HepG2 (cell line): ENCODE data around the gene NT5C3B. TPM values are rescaled to one million over a fixed set of nuclear protein-coding genes. Genes with fewer than 3 reads are reported as not detected.
A peak's percentile ranks its signal among the peaks of the same experiment; 100 is the strongest.

Experiments
- AGO2 ChIP-seq: fragments of 200-400 bp; formaldehyde crosslinking; optimal IDR thresholded peaks from 2 replicates; pipeline ENCODE3; 2017; ENCODE audit warnings: mild to moderate bottlenecking, low read depth, low read length, moderate library complexity
- CHD2 ChIP-seq: IDR thresholded peaks from 2 replicates; pipeline ENCODE4 v1.6.1; 2011; ENCODE audit warnings: low read depth, low read length, improper control_type of control experiment
- HHEX ChIP-seq: IDR thresholded peaks from 2 replicates; pipeline ENCODE4 v1.6.1; 2016; ENCODE audit warnings: control low read depth
- HNF1A ChIP-seq, 2 experiments: sonication (generic) in 1 of 2; formaldehyde crosslinking in 1 of 2; IDR thresholded peaks; 2 replicates each; pipeline versions ENCODE4 v1.4.0 to v1.6.1; 2016 to 2020; ENCODE audit warnings: borderline replicate concordance in 1 of 2, low read depth in 1 of 2, mild to moderate bottlenecking in 1 of 2, missing genetic modification reagents in 1 of 2
- HOXA7 ChIP-seq: sonication (generic); formaldehyde crosslinking; IDR thresholded peaks from 2 replicates; pipeline ENCODE4 v1.8.1; 2022; ENCODE audit warnings: mild to moderate bottlenecking, missing genetic modification reagents, moderate library complexity
- KMT2B ChIP-seq: IDR thresholded peaks from 2 replicates; pipeline ENCODE4 v1.6.1; 2016; ENCODE audit warnings: missing genetic modification reagents, missing compliant biosample characterization
- MTA3 ChIP-seq: sonication (generic); formaldehyde crosslinking; IDR thresholded peaks from 2 replicates; pipeline ENCODE4 v1.4.0; 2020; ENCODE audit warnings: missing genetic modification reagents
- NFIB ChIP-seq: sonication (generic); formaldehyde crosslinking; IDR thresholded peaks from 2 replicates; pipeline ENCODE4 v1.9.0; 2021; ENCODE audit warnings: missing genetic modification reagents, mild to moderate bottlenecking, borderline replicate concordance
- RNF219 ChIP-seq: sonication (generic); formaldehyde crosslinking; IDR thresholded peaks from 2 replicates; pipeline ENCODE4 v1.5.0; 2020; ENCODE audit warnings: mild to moderate bottlenecking, missing genetic modification reagents
- SMARCC2 ChIP-seq: fragments of 450-650 bp; IDR thresholded peaks from 2 replicates; pipeline ENCODE4 v1.6.1; 2017; ENCODE audit warnings: antibody characterized with exemption, mild to moderate bottlenecking
- SRSF4 ChIP-seq: fragments of 200-400 bp; formaldehyde crosslinking; IDR thresholded peaks from one replicate; pipeline ENCODE4 v1.6.1; 2018; ENCODE audit warnings: mild to moderate bottlenecking, low read depth, low read length, moderate library complexity; ENCODE audit not compliant: poor library complexity, severe bottlenecking
- TRIM22 ChIP-seq: fragments of 450-650 bp; IDR thresholded peaks from 2 replicates; pipeline ENCODE4 v1.6.1; 2017
- ZBTB26 ChIP-seq: IDR thresholded peaks from 2 replicates; pipeline ENCODE4 v1.6.1; 2016; ENCODE audit warnings: missing compliant biosample characterization, missing genetic modification reagents, borderline replicate concordance
- ZNF333 ChIP-seq: sonication (generic); formaldehyde crosslinking; IDR thresholded peaks from 2 replicates; pipeline ENCODE4 v1.4.0; 2020; ENCODE audit warnings: mild to moderate bottlenecking, missing genetic modification reagents, borderline replicate concordance
- ZNF414 ChIP-seq: sonication (generic); formaldehyde crosslinking; IDR thresholded peaks from 2 replicates; pipeline ENCODE4 v1.5.0; 2020; ENCODE audit warnings: missing genetic modification reagents
- ZNF737 ChIP-seq: sonication (generic); formaldehyde crosslinking; IDR thresholded peaks from 2 replicates; pipeline ENCODE4 v1.5.0; 2020; ENCODE audit warnings: missing genetic modification reagents, mild to moderate bottlenecking, borderline replicate concordance
- polyA plus RNA-seq, 8 experiments: library from polyadenylated mRNA; depleted of rRNA in 3 of 8; stranded (reverse) in 7 of 8; unstranded in 1 of 8; fragments of >200 nt; fragmentation: Illumina TruSeq in 4 of 8; extraction: Trizol in 4 of 8; gene quantifications; 2 replicates each; pipeline versions ENCODE4 v1.2.1 to v1.2.3, GENCODE V29; 2011 to 2016; ENCODE audit warnings: low read depth in 4 of 8, missing spikeins in 1 of 8, mixed read lengths in 1 of 8; ENCODE audit not compliant: insufficient read depth in 1 of 8
- total RNA-seq, 5 experiments: library from RNA; depleted of rRNA; stranded (reverse); fragments of >200 nt; fragmentation: Illumina TruSeq; extraction: Trizol; gene quantifications; 2 replicates each; pipeline ENCODE4 v1.2.3, GENCODE V29; 2016; ENCODE audit warnings: low read depth in 1 of 5

Gene NT5C3B
- total and polyA plus RNA-seq, 2 of the 13 experiments (the other 11 are each of a cell fraction or from before 2014, with no cell fraction given): 104 to 126 TPM

- TF ChIP-seq RNF219 (CRISPR knock-in tag) (no peak), ZBTB26 (CRISPR knock-in tag) (no peak; the same call in 1 of the 2 replicates), NFIB (CRISPR knock-in tag) (no peak), HHEX (CRISPR knock-in tag) (no peak), SRSF4 (no peak), TRIM22 (no peak), MTA3 (no peak), SMARCC2 (no peak), AGO2 (peak; percentile 80), ZNF737 (CRISPR knock-in tag) (no peak), KMT2B (CRISPR knock-in tag) (no peak), HNF1A (IDR thresholded peaks at IDR 0.05; ENCODE audit: low read depth) (no peak; the same call in 1 of the 2 replicates), HNF1A (CRISPR knock-in tag; IDR thresholded peaks at IDR 0.05; ENCODE audit: borderline replicate concordance) (peak; percentile 22; the same call in 1 of the 2 replicates), ZNF333 (peak; percentile 82; the same call in 1 of the 2 replicates), HOXA7 (CRISPR knock-in tag) (no peak), CHD2 (peak; percentile 79), ZNF414 (CRISPR knock-in tag) (no peak)
Measured at GRCh38 chr17:41812381-41813151, 23.5 kb downstream of the NT5C3B start, which contains the start of gene FKBP10 (continued).
